HG03558 (cell line): ENCODE data around the gene TPM1.

Experiments
- ATAC-seq: cut with Tn5 transposase; IDR thresholded peaks from one replicate; pipeline ENCODE4 v1.9.1; 2021; ENCODE audit warnings: moderate number of reproducible peaks; ENCODE audit not compliant: unreplicated experiment; ENCODE audit errors: extremely low read depth

Gene TPM1

GRCh38 chr15:63052961-63053698 lies 10.6 kb downstream of the TPM1 start:
- ATAC-seq = no peak

- ATAC-seq = no peak
These were observed 11.7 kb downstream of the TPM1 start for GRCh38 chr15:63054281-63054683.

- no peak for ATAC-seq
These were observed 12.4 kb downstream of the TPM1 start for GRCh38 chr15:63054985-63055384.

- no peak for ATAC-seq
These were observed 14.3 kb downstream of the TPM1 start for GRCh38 chr15:63056829-63057228.

GRCh38 chr15:63057468-63058345 lies 15.2 kb downstream of the TPM1 start:
- no peak for ATAC-seq

- ATAC-seq = no peak
These were observed 16.5 kb downstream of the TPM1 start for GRCh38 chr15:63059075-63059474.

GRCh38 chr15:63059573-63060216 lies 17.1 kb downstream of the TPM1 start:
- ATAC-seq = no peak

GRCh38 chr15:63060699-63061098 lies 18.2 kb downstream of the TPM1 start:
- ATAC-seq = no peak

GRCh38 chr15:63061975-63062374 lies 19.4 kb downstream of the TPM1 start:
- no peak for ATAC-seq

GRCh38 chr15:63063164-63063756 lies 20.7 kb downstream of the TPM1 start:
- ATAC-seq = no peak

GRCh38 chr15:63063877-63064409 lies 21.4 kb downstream of the TPM1 start:
- no peak for ATAC-seq

GRCh38 chr15:63065262-63066221 lies 23.0 kb downstream of the TPM1 start:
- no peak for ATAC-seq

GRCh38 chr15:63066272-63066671 lies 23.7 kb downstream of the TPM1 start:
- no peak for ATAC-seq

GRCh38 chr15:63067306-63067705 lies 24.8 kb downstream of the TPM1 start:
- no peak for ATAC-seq

GRCh38 chr15:63067976-63068743 lies 25.6 kb downstream of the TPM1 start:
- no peak for ATAC-seq

GRCh38 chr15:63069616-63070090 lies 27.1 kb downstream of the TPM1 start:
- ATAC-seq = no peak

GRCh38 chr15:63070681-63071129 lies 28.2 kb downstream of the TPM1 start:
- ATAC-seq = no peak

GRCh38 chr15:63071288-63071909 lies 28.9 kb downstream of the TPM1 start:
- ATAC-seq = no peak
